ENCODE measurements around the gene CYP11A1.
"Not testable (repeated sequence)": the region's sequence is repeated elsewhere in the genome, so short reads cannot be mapped to it uniquely, and the experiment has no call there.

CYP11A1 gene

DNA sequence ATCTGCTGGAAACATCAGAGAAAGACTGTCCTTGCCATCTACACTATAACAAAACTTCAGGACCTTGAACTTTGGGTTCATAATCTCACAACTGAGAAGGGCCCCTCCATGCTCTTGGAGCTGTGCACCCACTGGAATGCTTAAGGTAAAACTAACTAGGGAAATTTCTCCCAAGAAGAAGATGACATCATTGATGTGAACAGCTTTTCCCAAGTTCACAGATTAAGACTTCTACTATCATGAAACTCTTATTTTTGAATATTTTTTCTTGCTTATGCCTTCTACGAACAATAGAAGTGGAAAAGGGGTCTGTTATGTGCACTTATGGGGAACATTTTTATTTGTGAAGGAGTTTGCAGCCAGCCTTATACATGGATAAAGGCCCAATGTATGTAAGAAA is 5.0 kb downstream of the CYP11A1 start:
- no peak for TF ChIP-seq GABPA (IDR thresholded peaks at IDR 0.05; ENCODE audit: low read depth)
- TF ChIP-seq, protein P1, sequence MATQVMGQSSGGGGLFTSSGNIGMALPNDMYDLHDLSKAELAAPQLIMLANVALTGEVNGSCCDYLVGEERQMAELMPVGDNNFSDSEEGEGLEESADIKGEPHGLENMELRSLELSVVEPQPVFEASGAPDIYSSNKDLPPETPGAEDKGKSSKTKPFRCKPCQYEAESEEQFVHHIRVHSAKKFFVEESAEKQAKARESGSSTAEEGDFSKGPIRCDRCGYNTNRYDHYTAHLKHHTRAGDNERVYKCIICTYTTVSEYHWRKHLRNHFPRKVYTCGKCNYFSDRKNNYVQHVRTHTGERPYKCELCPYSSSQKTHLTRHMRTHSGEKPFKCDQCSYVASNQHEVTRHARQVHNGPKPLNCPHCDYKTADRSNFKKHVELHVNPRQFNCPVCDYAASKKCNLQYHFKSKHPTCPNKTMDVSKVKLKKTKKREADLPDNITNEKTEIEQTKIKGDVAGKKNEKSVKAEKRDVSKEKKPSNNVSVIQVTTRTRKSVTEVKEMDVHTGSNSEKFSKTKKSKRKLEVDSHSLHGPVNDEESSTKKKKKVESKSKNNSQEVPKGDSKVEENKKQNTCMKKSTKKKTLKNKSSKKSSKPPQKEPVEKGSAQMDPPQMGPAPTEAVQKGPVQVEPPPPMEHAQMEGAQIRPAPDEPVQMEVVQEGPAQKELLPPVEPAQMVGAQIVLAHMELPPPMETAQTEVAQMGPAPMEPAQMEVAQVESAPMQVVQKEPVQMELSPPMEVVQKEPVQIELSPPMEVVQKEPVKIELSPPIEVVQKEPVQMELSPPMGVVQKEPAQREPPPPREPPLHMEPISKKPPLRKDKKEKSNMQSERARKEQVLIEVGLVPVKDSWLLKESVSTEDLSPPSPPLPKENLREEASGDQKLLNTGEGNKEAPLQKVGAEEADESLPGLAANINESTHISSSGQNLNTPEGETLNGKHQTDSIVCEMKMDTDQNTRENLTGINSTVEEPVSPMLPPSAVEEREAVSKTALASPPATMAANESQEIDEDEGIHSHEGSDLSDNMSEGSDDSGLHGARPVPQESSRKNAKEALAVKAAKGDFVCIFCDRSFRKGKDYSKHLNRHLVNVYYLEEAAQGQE (IDR thresholded peaks at IDR 0.05; ENCODE audit: insufficient replicate concordance, low read depth), result no peak
- Histone ChIP-seq H3K27ac (replicated peaks) (no peak overlapping the region), H3K27me3 (ENCODE audit: insufficient read depth, poor library complexity, severe bottlenecking) (peaks cover 36% of the 10 kb centered on the region), H3K4me3 (replicated peaks; ENCODE audit: insufficient read depth, low read length) (no peak overlapping the region)
- DNase-seq (ENCODE audit: low read depth in 1 of 2, low spot score in 1 of 2), result no peak

GRCh38 chr15:74360855-74361254 is 6.6 kb downstream of the CYP11A1 start:
- H3K27me3 ChIP-seq (ENCODE audit: insufficient read depth, poor library complexity, severe bottlenecking), result peaks cover 21% of the 10 kb centered on the region
- H3K27ac ChIP-seq (replicated peaks); DNase-seq (ENCODE audit: low read depth in 1 of 2, low spot score in 1 of 2); H3K4me3 ChIP-seq (replicated peaks; ENCODE audit: insufficient read depth, low read length): not testable (repeated sequence)

DNA sequence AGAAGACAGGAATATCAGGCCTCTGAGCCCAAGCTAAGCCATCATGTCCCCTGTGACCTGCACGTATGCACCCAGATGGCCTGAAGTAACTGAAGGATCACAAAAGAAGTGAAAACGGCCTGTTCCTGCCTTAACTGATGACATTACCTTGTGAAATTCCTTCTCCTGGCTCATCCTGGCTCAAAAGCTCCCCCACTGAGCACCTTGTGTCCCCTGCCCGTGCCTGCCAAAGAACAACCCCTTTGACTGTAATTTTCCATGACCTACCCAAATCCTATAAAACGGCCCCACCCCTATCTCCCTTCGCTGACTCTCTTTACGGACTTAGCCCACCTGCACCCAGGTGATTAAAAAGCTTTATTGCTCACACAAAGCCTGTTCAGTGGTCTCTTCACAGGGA is 8.1 kb downstream of the CYP11A1 start:
- DNase-seq (ENCODE audit: low read depth in 1 of 2, low spot score in 1 of 2), result not testable (repeated sequence)

GRCh38 chr15:74357514-74357913 is 9.9 kb downstream of the CYP11A1 start:
- H3K27ac ChIP-seq (replicated peaks); H3K27me3 ChIP-seq (ENCODE audit: insufficient read depth, poor library complexity, severe bottlenecking); DNase-seq (ENCODE audit: low read depth in 1 of 2, low spot score in 1 of 2); H3K4me3 ChIP-seq (replicated peaks; ENCODE audit: insufficient read depth, low read length): not testable (repeated sequence)

More for the DNA sequence above, 8.1 kb downstream of the CYP11A1 start:
- not testable (repeated sequence) for H3K4me3 ChIP-seq (replicated peaks; ENCODE audit: insufficient read depth, low read length); H3K27me3 ChIP-seq (ENCODE audit: insufficient read depth, poor library complexity, severe bottlenecking); H3K27ac ChIP-seq (replicated peaks)

GRCh38 chr15:74356050-74356449 is 11.4 kb downstream of the CYP11A1 start:
- not testable (repeated sequence) for H3K4me3 ChIP-seq (replicated peaks; ENCODE audit: insufficient read depth, low read length); H3K27ac ChIP-seq (replicated peaks); DNase-seq (ENCODE audit: low read depth in 1 of 2, low spot score in 1 of 2); H3K27me3 ChIP-seq (ENCODE audit: insufficient read depth, poor library complexity, severe bottlenecking)

DNA sequence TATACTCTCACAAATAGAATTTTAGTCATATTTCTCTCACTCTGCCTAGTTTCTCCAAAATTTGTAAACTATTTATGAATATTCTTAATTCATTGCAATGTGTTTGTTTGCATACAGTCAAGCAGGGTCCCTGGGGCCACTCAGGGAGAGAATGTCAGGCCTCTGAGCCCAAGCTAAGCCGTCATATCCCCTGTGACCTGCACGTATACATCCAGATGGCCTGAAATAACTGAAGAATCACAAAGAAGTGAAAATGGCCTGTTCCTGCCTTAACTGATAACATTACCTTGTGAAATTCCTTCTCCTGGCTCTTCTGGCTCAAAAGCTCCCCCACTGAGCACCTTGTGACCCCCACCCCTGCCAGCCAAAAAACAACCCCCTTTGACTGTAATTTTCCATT is 13.5 kb downstream of the CYP11A1 start:
- not testable (repeated sequence) for H3K27ac ChIP-seq (replicated peaks); H3K4me3 ChIP-seq (replicated peaks; ENCODE audit: insufficient read depth, low read length); H3K27me3 ChIP-seq (ENCODE audit: insufficient read depth, poor library complexity, severe bottlenecking); DNase-seq (ENCODE audit: low read depth in 1 of 2, low spot score in 1 of 2)

DNA sequence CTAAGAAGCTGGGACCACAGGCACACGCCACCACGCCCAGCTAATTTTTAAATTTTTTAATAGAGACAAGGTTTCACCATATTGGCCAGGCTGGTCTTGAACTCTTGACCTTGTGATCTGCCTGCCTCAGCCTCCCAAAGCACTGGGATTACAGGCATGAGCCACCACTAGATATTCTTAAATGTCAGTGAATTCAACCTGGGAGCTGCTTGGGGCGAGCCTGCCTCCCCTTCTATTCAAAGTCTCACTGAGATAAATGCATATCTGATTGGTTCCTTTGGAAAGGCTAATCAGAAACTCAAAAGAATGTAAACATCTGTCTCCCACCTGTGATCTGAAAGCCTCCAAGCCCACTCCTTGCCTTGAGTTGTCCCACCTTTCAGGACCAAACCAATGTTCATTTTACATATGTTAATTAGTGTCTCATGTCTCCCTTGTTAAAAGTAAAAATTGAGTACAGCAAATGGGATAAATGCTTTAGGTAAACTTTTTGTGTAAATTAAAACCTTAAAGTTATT is 15.0 kb downstream of the CYP11A1 start:
- Histone ChIP-seq H3K27me3 (ENCODE audit: insufficient read depth, poor library complexity, severe bottlenecking) (peaks cover 2% of the 10 kb centered on the region), H3K27ac (replicated peaks) (no peak overlapping the region), H3K4me3 (replicated peaks; ENCODE audit: insufficient read depth, low read length) (no peak overlapping the region)
- DNase-seq (ENCODE audit: low read depth in 1 of 2, low spot score in 1 of 2), result no peak
- TF ChIP-seq GABPA (IDR thresholded peaks at IDR 0.05; ENCODE audit: low read depth) (no peak), CTCF (IDR thresholded peaks at IDR 0.05; ENCODE audit: insufficient read depth, low read length) (no peak), SPI1 (IDR thresholded peaks at IDR 0.05; ENCODE audit: borderline replicate concordance, low read depth) (no peak), POLR2AphosphoS5 (IDR thresholded peaks at IDR 0.05; ENCODE audit: low read depth) (no peak)
- TF ChIP-seq, protein P1 (IDR thresholded peaks at IDR 0.05; ENCODE audit: insufficient replicate concordance, low read depth), result no peak

Data from HL-60 (cell line).